GM23248 (cell line): Measurements from ENCODE around the gene JPT1.

Source experiments
- EZH2 ChIP-seq: fragments of 200-600 bp; sonication (generic); IDR thresholded peaks from 2 replicates; pipeline ENCODE4 v1.6.1; 2018; ENCODE audit warnings: antibody characterized with exemption, mild to moderate bottlenecking; ENCODE audit not compliant: insufficient read depth, poor library complexity, severe bottlenecking
- EZH2phosphoT487 ChIP-seq: fragments of 200-600 bp; sonication (generic); IDR thresholded peaks from 2 replicates; pipeline ENCODE4 v1.6.1; 2018; ENCODE audit warnings: antibody characterized with exemption, moderate library complexity, mild to moderate bottlenecking, low read depth; ENCODE audit not compliant: insufficient read depth

DNA sequence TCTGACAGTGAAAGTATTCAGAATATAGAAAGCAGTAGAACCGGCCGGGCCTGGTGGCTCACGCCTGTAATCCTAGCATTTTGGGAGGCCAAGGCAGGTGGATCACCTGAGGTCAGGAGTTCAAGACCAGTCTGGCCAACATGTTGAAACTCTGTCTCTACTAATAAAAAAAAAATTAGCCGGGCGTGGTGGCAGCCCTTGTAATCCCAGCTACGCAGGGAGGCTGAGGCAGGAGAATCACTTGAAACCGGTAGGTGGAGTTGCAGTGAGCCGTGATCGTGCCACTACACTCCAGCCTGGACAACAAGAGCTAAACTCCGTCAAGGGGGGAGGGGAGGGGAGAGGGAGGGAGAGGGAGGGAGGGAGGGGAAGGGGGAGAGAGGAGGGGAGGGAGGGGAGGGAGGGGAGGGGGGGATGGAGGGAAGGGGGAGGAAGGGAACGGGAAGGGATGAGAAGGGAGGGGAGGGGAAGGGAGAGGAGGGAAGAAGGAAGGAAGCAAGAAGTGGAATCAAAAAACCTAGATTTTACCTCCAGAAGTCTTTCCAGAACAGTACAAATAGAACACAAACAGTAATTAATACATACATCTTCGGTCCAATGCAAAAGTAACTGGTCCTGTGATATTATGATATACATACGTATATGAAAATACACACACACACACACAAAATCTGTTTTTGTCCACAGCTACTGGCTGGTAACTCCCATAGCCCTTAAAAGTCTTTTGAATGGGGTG is 11.9 kb downstream of the JPT1 start:
- TF ChIP-seq EZH2phosphoT487 (no peak), EZH2 (no peak)
